Measurements from ENCODE around the gene NEU3. TPM values are rescaled to one million over a fixed set of nuclear protein-coding genes. Genes with fewer than 3 reads are reported as not detected.
"Not testable (repeated sequence)": the region's sequence is repeated elsewhere in the genome, so short reads cannot be mapped to it uniquely, and the experiment has no call there.

The NEU3 gene
- polyA plus RNA-seq, 2 donors: 1.2 to 1.5 TPM

- Histone ChIP-seq H3K27me3 (ENCODE audit: control insufficient read depth in 1 of 2, insufficient read depth in 2 of 2, low read length in 2 of 2) (no peaks in the 10 kb centered on the region), H3K36me3 (ENCODE audit: control insufficient read depth in 2 of 2, insufficient read depth in 2 of 2, low read length in 1 of 2) (no peaks in the 10 kb centered on the region), H3K4me3 (ENCODE audit: low read depth in 1 of 2, low read length in 2 of 2) (no peak overlapping the region), H3K4me1 (ENCODE audit: control insufficient read depth in 2 of 2, insufficient read depth in 2 of 2, low read length in 1 of 2) (no peaks in the 10 kb centered on the region), H3K9me3 (ENCODE audit: control insufficient read depth in 2 of 2, insufficient read depth in 1 of 2, low read depth in 1 of 2, low read length in 1 of 2) (no peaks in the 10 kb centered on the region), H3K27ac (ENCODE audit: low read depth in 2 of 2, low read length in 1 of 2) (no peak overlapping the region)
- whole genome bisulfite sequencing, 2 donors: 89 to 91% methylated on average over 2 of the region's 2 CpGs
Observed at GRCh38 chr11:74980634-74981033, 8.1 kb upstream of the NEU3 start.

- no peak overlapping the region for H3K27ac ChIP-seq (ENCODE audit: low read depth in 2 of 2, low read length in 1 of 2)
- no peaks in the 10 kb centered on the region for H3K4me1 ChIP-seq (ENCODE audit: control insufficient read depth in 2 of 2, insufficient read depth in 2 of 2, low read length in 1 of 2)
- H3K27me3 ChIP-seq (ENCODE audit: control insufficient read depth in 1 of 2, insufficient read depth in 2 of 2, low read length in 2 of 2): no peaks in the 10 kb centered on the region
- H3K4me3 ChIP-seq (ENCODE audit: low read depth in 1 of 2, low read length in 2 of 2): no peak overlapping the region
- no peaks in the 10 kb centered on the region for H3K9me3 ChIP-seq (ENCODE audit: control insufficient read depth in 2 of 2, insufficient read depth in 1 of 2, low read depth in 1 of 2, low read length in 1 of 2)
- 90 to 100% methylated on average over 1 of the region's 1 CpG for WGBS, 2 donors
- H3K36me3 ChIP-seq (ENCODE audit: control insufficient read depth in 2 of 2, insufficient read depth in 2 of 2, low read length in 1 of 2): no peaks in the 10 kb centered on the region
Observed at GRCh38 chr11:74981888-74982287, 6.8 kb upstream of the NEU3 start.

DNA sequence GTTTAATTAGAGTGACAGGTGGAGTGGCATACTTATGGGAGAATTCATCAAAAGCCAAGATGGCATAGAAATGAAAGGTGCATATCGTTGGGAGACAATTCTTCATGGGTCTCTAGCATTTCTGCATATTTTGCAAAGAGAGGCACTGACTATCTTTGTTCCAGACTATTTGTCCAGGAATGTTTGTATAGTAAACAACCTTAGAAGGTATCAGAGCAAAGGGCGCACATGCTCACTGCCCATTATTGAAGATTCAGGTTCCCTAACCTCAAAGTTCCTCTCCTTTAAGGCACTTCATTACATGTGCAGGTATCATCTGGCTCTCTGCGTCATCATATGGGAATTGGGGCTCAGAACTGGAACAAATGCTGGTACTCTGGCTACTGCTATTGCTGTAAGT lies 4.7 kb upstream of the NEU3 start:
- Histone ChIP-seq H3K27ac (ENCODE audit: low read depth in 2 of 2, low read length in 1 of 2) (no peak overlapping the region), H3K36me3 (ENCODE audit: control insufficient read depth in 2 of 2, insufficient read depth in 2 of 2, low read length in 1 of 2) (no peaks in the 10 kb centered on the region), H3K4me3 (ENCODE audit: low read depth in 1 of 2, low read length in 2 of 2) (no peak overlapping the region), H3K4me1 (ENCODE audit: control insufficient read depth in 2 of 2, insufficient read depth in 2 of 2, low read length in 1 of 2) (peaks cover 0 to 2% of the 10 kb centered on the region in 2 donors), H3K9me3 (ENCODE audit: control insufficient read depth in 2 of 2, insufficient read depth in 1 of 2, low read depth in 1 of 2, low read length in 1 of 2) (no peaks in the 10 kb centered on the region), H3K27me3 (ENCODE audit: control insufficient read depth in 1 of 2, insufficient read depth in 2 of 2, low read length in 2 of 2) (no peaks in the 10 kb centered on the region)
- WGBS, 2 donors: 85 to 87% methylated on average over 3 of the region's 3 CpGs

- Histone ChIP-seq H3K36me3 (ENCODE audit: control insufficient read depth in 2 of 2, insufficient read depth in 2 of 2, low read length in 1 of 2) (no peaks in the 10 kb centered on the region), H3K9me3 (ENCODE audit: control insufficient read depth in 2 of 2, insufficient read depth in 1 of 2, low read depth in 1 of 2, low read length in 1 of 2) (no peaks in the 10 kb centered on the region), H3K4me1 (ENCODE audit: control insufficient read depth in 2 of 2, insufficient read depth in 2 of 2, low read length in 1 of 2) (peaks cover 0 to 2% of the 10 kb centered on the region in 2 donors), H3K4me3 (ENCODE audit: low read depth in 1 of 2, low read length in 2 of 2) (no peak overlapping the region), H3K27ac (ENCODE audit: low read depth in 2 of 2, low read length in 1 of 2) (no peak overlapping the region), H3K27me3 (ENCODE audit: control insufficient read depth in 1 of 2, insufficient read depth in 2 of 2, low read length in 2 of 2) (no peaks in the 10 kb centered on the region)
- WGBS, 2 donors: 86 to 96% methylated on average over 2 of the region's 2 CpGs
Observed at GRCh38 chr11:74984730-74985129, 4.0 kb upstream of the NEU3 start.

DNA sequence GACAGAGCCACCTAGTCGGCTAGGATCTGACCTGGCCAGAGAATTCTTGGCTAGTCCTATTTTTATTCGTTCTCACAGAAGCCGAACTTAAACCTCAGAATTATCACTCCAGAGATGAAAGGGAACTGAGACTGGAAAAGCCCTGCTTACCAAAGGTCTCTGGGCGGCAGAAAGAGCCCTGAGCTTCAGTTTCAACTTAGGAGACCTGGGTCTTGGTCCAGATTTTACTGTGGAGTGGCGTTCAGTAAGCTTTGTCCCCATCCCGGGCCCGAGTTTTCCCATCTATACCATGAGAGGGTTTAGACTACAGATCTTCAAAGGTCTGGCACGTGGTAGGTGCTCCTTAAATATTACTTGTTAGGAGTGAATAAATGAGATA lies 516 bp downstream of the NEU3 start:
- Histone ChIP-seq H3K27me3 (ENCODE audit: control insufficient read depth in 1 of 2, insufficient read depth in 2 of 2, low read length in 2 of 2) (no peaks in the 10 kb centered on the region), H3K4me3 (ENCODE audit: low read depth in 1 of 2, low read length in 2 of 2) (peak overlapping the region; percentile 63 to 83), H3K4me1 (ENCODE audit: control insufficient read depth in 2 of 2, insufficient read depth in 2 of 2, low read length in 1 of 2) (peaks cover 0 to 2% of the 10 kb centered on the region in 2 donors), H3K36me3 (ENCODE audit: control insufficient read depth in 2 of 2, insufficient read depth in 2 of 2, low read length in 1 of 2) (peaks cover 0 to under 1% of the 10 kb centered on the region in 2 donors), H3K27ac (ENCODE audit: low read depth in 2 of 2, low read length in 1 of 2) (peak overlapping the region in 1 of 2 donors; percentile 72), H3K9me3 (ENCODE audit: control insufficient read depth in 2 of 2, insufficient read depth in 1 of 2, low read depth in 1 of 2, low read length in 1 of 2) (no peaks in the 10 kb centered on the region)
- WGBS, 2 donors: 4 to 5% methylated on average over 8 of the region's 8 CpGs

- not testable (repeated sequence) for H3K27me3 ChIP-seq (ENCODE audit: control insufficient read depth in 1 of 2, insufficient read depth in 2 of 2, low read length in 2 of 2); H3K4me3 ChIP-seq (ENCODE audit: low read depth in 1 of 2, low read length in 2 of 2); H3K27ac ChIP-seq (ENCODE audit: low read depth in 2 of 2, low read length in 1 of 2); H3K9me3 ChIP-seq (ENCODE audit: control insufficient read depth in 2 of 2, insufficient read depth in 1 of 2, low read depth in 1 of 2, low read length in 1 of 2); H3K36me3 ChIP-seq (ENCODE audit: control insufficient read depth in 2 of 2, insufficient read depth in 2 of 2, low read length in 1 of 2); H3K4me1 ChIP-seq (ENCODE audit: control insufficient read depth in 2 of 2, insufficient read depth in 2 of 2, low read length in 1 of 2)
- WGBS, 2 donors: 91 to 96% methylated on average over 4 of the region's 4 CpGs
Observed at GRCh38 chr11:74990150-74990549, 1.4 kb downstream of the NEU3 start.

GRCh38 chr11:74990941-74991340 lies 2.2 kb downstream of the NEU3 start:
- peaks cover 0 to 2% of the 10 kb centered on the region in 2 donors for H3K4me1 ChIP-seq (ENCODE audit: control insufficient read depth in 2 of 2, insufficient read depth in 2 of 2, low read length in 1 of 2)
- WGBS, 2 donors: 52 to 63% methylated on average over 1 of the region's 1 CpG
- peaks cover 2 to 7% of the 10 kb centered on the region in 2 donors for H3K36me3 ChIP-seq (ENCODE audit: control insufficient read depth in 2 of 2, insufficient read depth in 2 of 2, low read length in 1 of 2)
- no peaks in the 10 kb centered on the region for H3K9me3 ChIP-seq (ENCODE audit: control insufficient read depth in 2 of 2, insufficient read depth in 1 of 2, low read depth in 1 of 2, low read length in 1 of 2)
- no peaks in the 10 kb centered on the region for H3K27me3 ChIP-seq (ENCODE audit: control insufficient read depth in 1 of 2, insufficient read depth in 2 of 2, low read length in 2 of 2)
- H3K4me3 ChIP-seq (ENCODE audit: low read depth in 1 of 2, low read length in 2 of 2): no peak overlapping the region
- H3K27ac ChIP-seq (ENCODE audit: low read depth in 2 of 2, low read length in 1 of 2): no peak overlapping the region

DNA sequence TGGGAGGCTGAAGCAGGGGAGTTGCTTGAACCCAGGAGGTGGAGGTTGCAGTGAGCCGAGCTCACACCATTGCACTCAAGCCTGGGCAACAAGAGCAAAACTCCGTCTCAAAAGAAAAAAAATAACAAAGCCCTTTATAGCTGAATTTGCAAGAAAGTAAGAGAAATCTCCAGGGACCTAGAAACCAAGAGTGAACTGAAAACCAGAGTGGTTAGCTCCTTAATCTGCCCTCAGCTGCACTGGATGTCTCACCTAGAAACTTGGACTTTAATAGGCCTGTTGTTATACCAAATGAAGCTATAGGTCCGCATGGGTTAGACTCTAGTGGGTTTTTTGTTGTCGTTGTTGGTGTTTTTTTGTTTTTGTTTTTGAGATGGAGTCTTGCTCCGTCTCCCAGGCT lies 4.1 kb downstream of the NEU3 start:
- WGBS, 2 donors: 92% methylated on average over 5 of the region's 5 CpGs
- H3K36me3 ChIP-seq (ENCODE audit: control insufficient read depth in 2 of 2, insufficient read depth in 2 of 2, low read length in 1 of 2): peaks cover 2 to 8% of the 10 kb centered on the region in 2 donors
- peaks cover 0 to 2% of the 10 kb centered on the region in 2 donors for H3K4me1 ChIP-seq (ENCODE audit: control insufficient read depth in 2 of 2, insufficient read depth in 2 of 2, low read length in 1 of 2)
- H3K27ac ChIP-seq (ENCODE audit: low read depth in 2 of 2, low read length in 1 of 2): no peak overlapping the region
- H3K9me3 ChIP-seq (ENCODE audit: control insufficient read depth in 2 of 2, insufficient read depth in 1 of 2, low read depth in 1 of 2, low read length in 1 of 2): no peaks in the 10 kb centered on the region
- H3K4me3 ChIP-seq (ENCODE audit: low read depth in 1 of 2, low read length in 2 of 2): no peak overlapping the region
- H3K27me3 ChIP-seq (ENCODE audit: control insufficient read depth in 1 of 2, insufficient read depth in 2 of 2, low read length in 2 of 2): no peaks in the 10 kb centered on the region

GRCh38 chr11:75000975-75001354 lies 12.2 kb downstream of the NEU3 start:
- peaks cover 0 to 5% of the 10 kb centered on the region in 2 donors for H3K36me3 ChIP-seq (ENCODE audit: control insufficient read depth in 2 of 2, insufficient read depth in 2 of 2, low read length in 1 of 2)
- H3K27ac ChIP-seq (ENCODE audit: low read depth in 2 of 2, low read length in 1 of 2): no peak overlapping the region
- no peaks in the 10 kb centered on the region for H3K9me3 ChIP-seq (ENCODE audit: control insufficient read depth in 2 of 2, insufficient read depth in 1 of 2, low read depth in 1 of 2, low read length in 1 of 2)
- H3K4me3 ChIP-seq (ENCODE audit: low read depth in 1 of 2, low read length in 2 of 2): no peak overlapping the region
- no peaks in the 10 kb centered on the region for H3K27me3 ChIP-seq (ENCODE audit: control insufficient read depth in 1 of 2, insufficient read depth in 2 of 2, low read length in 2 of 2)
- no peaks in the 10 kb centered on the region for H3K4me1 ChIP-seq (ENCODE audit: control insufficient read depth in 2 of 2, insufficient read depth in 2 of 2, low read length in 1 of 2)
- 87 to 96% methylated on average over 3 of the region's 3 CpGs for WGBS, 2 donors

- H3K4me1 ChIP-seq (ENCODE audit: control insufficient read depth in 2 of 2, insufficient read depth in 2 of 2, low read length in 1 of 2): no peaks in the 10 kb centered on the region
- H3K36me3 ChIP-seq (ENCODE audit: control insufficient read depth in 2 of 2, insufficient read depth in 2 of 2, low read length in 1 of 2): peaks cover 0 to 10% of the 10 kb centered on the region in 2 donors
- no peak overlapping the region for H3K4me3 ChIP-seq (ENCODE audit: low read depth in 1 of 2, low read length in 2 of 2)
- H3K9me3 ChIP-seq (ENCODE audit: control insufficient read depth in 2 of 2, insufficient read depth in 1 of 2, low read depth in 1 of 2, low read length in 1 of 2): no peaks in the 10 kb centered on the region
- no peaks in the 10 kb centered on the region for H3K27me3 ChIP-seq (ENCODE audit: control insufficient read depth in 1 of 2, insufficient read depth in 2 of 2, low read length in 2 of 2)
- WGBS, 2 donors: 89 to 93% methylated on average over 3 of the region's 3 CpGs
- no peak overlapping the region for H3K27ac ChIP-seq (ENCODE audit: low read depth in 2 of 2, low read length in 1 of 2)
Observed at GRCh38 chr11:75001686-75002085, 13.0 kb downstream of the NEU3 start.

All from esophagus (tissue), 2 donors.